ENCODE results near the gene DSC2. TPM values are rescaled to one million over a fixed set of nuclear protein-coding genes. Genes with fewer than 3 reads are reported as not detected.

The DSC2 gene
- total and polyA plus RNA-seq, 2 of the 8 experiments (the other 6 are each of a cell fraction or from before 2014, with no cell fraction given) = 4.6 to 39.7 TPM

- POLR2A ChIA-PET (ENCODE audit: partially characterized antibody) = no interaction called here
- no peak for DNase-seq (ENCODE audit: low read depth in 1 of 2, low spot score in 2 of 2)
Observed at GRCh38 chr18:31070206-31070605, 32.0 kb downstream of the DSC2 start.

More at GRCh38 chr18:31070206-31070605, 32.0 kb downstream of the DSC2 start:
- Histone ChIP-seq H2BK20ac (ENCODE audit: low read length) (no peak overlapping the region), H2AK5ac (ENCODE audit: low read depth, low read length) (no peak overlapping the region), H3K4me1 (replicated peaks in 1 of 4; ENCODE audit: control insufficient read depth in 3 of 4, insufficient read depth in 4 of 4, low read length in 3 of 4) (no peaks in the 10 kb centered on the region), H3K27me3 (replicated peaks in 1 of 4; ENCODE audit: control insufficient read depth in 3 of 4, extremely low read depth in 1 of 4, insufficient read depth in 3 of 4, low read length in 3 of 4) (no peaks in the 10 kb centered on the region), H3K23me2 (ENCODE audit: low read depth, low read length) (no peaks in the 10 kb centered on the region; the same call in 1 of the 2 replicates), H4K91ac (replicated peaks; ENCODE audit: insufficient read length, low read length) (no peak overlapping the region), H3K14ac (ENCODE audit: insufficient read length) (no peak overlapping the region), H2BK120ac (replicated peaks; ENCODE audit: low read depth, low read length) (no peak overlapping the region), H4K5ac (ENCODE audit: insufficient read length, low read depth, low read length) (no peak overlapping the region), H3K36me3 (ENCODE audit: control insufficient read depth in 2 of 4, insufficient read depth in 4 of 4, low read length in 3 of 4) (peaks cover 2 to 59% (median 18%) of the 10 kb centered on the region in 4 experiments; a peak in 5 of 8 replicates), H4K8ac (ENCODE audit: extremely low read depth, insufficient read depth, low read length) (no peak overlapping the region), H3K9ac (replicated peaks in 1 of 4; ENCODE audit: extremely low read depth in 1 of 4, low read depth in 3 of 4, low read length in 3 of 4) (peak overlapping the region in 1 of 4 experiments; percentile 34; a peak in 1 of 7 replicates), H3K56ac (replicated peaks; ENCODE audit: insufficient read length, low read depth, low read length) (no peak overlapping the region), H2BK5ac (ENCODE audit: low read depth, low read length) (no peak overlapping the region), H3K4ac (replicated peaks; ENCODE audit: insufficient read length, low read depth, low read length) (no peak overlapping the region), H3K9me3 (ENCODE audit: insufficient read depth in 2 of 2, low read depth in 1 of 2, low read length in 1 of 2) (no peaks in the 10 kb centered on the region), H3K18ac (ENCODE audit: extremely low read depth, low read length) (no peak overlapping the region), H3K4me2 (ENCODE audit: insufficient read depth in 1 of 2, low read depth in 2 of 2, low read length in 2 of 2) (no peak overlapping the region), H2BK15ac (ENCODE audit: low read length) (no peak overlapping the region), H2BK12ac (ENCODE audit: low read depth, low read length) (no peak overlapping the region), H3K4me3 (ENCODE audit: extremely low read depth in 1 of 4, insufficient read depth in 2 of 4, low read depth in 3 of 4, low read length in 4 of 4) (no peak overlapping the region), H3K27ac (ENCODE audit: low read depth, low read length) (no peak overlapping the region), H4K20me1 (replicated peaks in 1 of 2; ENCODE audit: control insufficient read depth in 1 of 2, insufficient read depth in 2 of 2, low read length in 2 of 2) (no peaks in the 10 kb centered on the region), H2AFZ (ENCODE audit: low read length) (no peak overlapping the region), H3K79me1 (ENCODE audit: low read depth, low read length) (no peaks in the 10 kb centered on the region), H3K79me2 (ENCODE audit: control insufficient read depth in 1 of 2, insufficient read depth in 2 of 2, low read length in 2 of 2) (no peaks in the 10 kb centered on the region), H3K23ac (ENCODE audit: insufficient read length) (no peak overlapping the region)
- 93% methylated on average over 3 of the region's 3 CpGs; no CpG with 5 or more reads in 1 of the 2 experiments for WGBS, 2 experiments (ENCODE audit: extremely low coverage in 1 of 2, insufficient coverage in 1 of 2, insufficient read length in 1 of 2, insufficient replicate concordance in 2 of 2, low coverage in 1 of 2, low lambda C conversion rate in 2 of 2, missing lambda C conversion rate in 1 of 2)
- no peak for TF ChIP-seq RBBP5 (IDR thresholded peaks at IDR 0.05; ENCODE audit: borderline replicate concordance, low read depth, low read length)
- TF ChIP-seq SP2 (IDR thresholded peaks at IDR 0.05; ENCODE audit: low read length) = no peak
- TF ChIP-seq KDM1A (IDR thresholded peaks at IDR 0.05; ENCODE audit: borderline replicate concordance, low read length) = no peak
- CTCF ChIA-PET (ENCODE audit: partially characterized antibody) = no interaction called here
- no peak for FAIRE-seq

All from H1 (cell line).